ENCODE results near the gene SVIP.
A peak's percentile ranks its signal among the peaks of the same experiment; 100 is the strongest.

Gene SVIP

DNA sequence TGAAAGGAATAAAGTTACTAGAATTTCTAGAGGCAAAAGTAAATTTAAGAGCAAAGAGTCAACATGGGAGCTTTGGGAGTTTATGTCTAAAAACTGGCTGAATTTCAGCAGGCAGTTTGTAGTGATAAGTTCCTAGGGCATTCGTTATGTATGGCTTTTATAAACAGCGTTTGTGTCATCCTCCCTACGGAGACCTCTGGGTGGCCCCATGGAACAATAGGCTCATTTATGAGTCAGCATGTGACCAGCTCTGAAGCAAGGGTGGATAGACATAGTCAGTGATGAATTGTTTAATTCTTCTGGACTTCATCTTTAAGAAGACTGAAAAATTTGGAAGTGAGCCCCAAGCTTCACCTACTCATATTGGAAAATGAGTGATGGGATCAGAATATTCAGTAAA, 37.1 kb downstream of the SVIP start:
- DNase-seq (ENCODE audit: low spot score) = no peak

- peak; percentile 49 for DNase-seq (ENCODE audit: low spot score)
These were observed 41.9 kb downstream of the SVIP start for GRCh38 chr11:22787551-22788162.

- DNase-seq (ENCODE audit: low spot score) = no peak
These were observed 42.5 kb downstream of the SVIP start for GRCh38 chr11:22787055-22787454.

- DNase-seq (ENCODE audit: low spot score) = no peak
These were observed 43.1 kb downstream of the SVIP start for GRCh38 chr11:22786475-22786874.

DNA sequence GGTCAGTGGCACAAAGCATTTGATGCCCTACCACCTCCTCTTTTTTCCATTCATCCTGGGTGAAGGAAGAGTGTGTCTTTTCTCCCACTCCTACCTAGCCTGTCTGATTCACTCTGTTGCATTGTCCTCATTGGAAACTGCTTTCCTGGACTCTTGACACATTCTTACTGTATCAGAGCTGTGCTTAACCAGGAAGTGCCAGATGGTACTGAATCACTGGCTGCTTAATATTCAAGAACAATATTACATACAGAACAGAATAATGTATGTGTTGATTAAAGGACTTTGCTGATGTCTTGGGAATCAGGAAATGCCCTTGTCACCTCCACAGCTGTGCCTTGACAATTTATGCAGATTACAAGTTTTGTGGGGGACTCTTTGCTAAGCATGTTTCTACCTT, 44.4 kb downstream of the SVIP start:
- no peak for DNase-seq (ENCODE audit: low spot score)

DNA sequence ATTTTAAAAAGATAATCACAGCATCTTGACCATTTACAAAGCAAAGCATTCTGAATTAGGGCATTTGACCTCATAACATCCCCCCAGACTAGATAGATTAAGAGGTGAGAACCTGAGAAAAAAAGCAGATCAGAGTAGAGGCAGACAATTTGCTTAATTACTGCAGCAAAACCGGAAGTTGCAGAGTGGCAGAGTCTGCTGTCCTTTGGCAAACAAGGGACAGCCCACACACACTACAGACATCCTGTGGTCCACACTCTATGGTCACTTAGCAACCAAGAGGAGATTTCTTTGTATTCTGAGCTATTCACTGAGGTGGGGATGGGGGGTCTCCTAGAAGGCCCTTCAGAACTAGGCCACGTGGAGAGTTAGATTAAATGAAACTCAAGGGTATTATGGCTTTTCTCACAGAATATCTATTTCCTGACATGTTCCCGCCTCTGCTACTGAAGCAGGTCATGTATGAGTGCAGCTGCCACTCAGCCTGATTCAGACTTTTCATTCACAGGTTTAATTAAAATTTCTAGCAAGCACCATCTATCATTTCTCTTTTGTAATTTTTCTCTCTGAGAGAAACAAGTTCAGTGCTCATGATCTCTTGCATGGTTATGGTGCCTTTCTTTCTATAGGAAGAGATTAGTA, 48.5 kb downstream of the SVIP start:
- DNase-seq (ENCODE audit: low spot score) = no peak

DNA sequence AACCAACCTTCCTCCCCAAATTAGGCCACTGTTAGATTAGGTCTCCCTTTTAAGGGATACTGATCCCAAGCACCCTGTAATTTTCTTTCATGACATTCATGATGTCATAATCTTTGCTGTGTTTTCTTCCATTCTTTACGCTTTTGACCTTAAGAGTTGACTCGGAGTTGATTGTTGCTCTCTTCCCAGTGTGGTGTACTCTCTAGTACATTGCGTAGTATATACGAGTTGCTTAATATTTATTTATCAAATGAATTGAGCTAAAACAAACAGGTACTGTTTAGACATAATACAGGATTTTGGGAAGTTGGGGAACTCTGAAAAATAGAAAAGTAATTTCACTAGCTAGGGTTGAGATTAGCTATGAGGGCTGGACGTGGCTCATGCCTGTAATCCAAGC, 49.8 kb downstream of the SVIP start:
- no peak for DNase-seq (ENCODE audit: low spot score)

- DNase-seq (ENCODE audit: low spot score) = no peak
These were observed 51.0 kb downstream of the SVIP start for GRCh38 chr11:22778642-22779041.

DNA sequence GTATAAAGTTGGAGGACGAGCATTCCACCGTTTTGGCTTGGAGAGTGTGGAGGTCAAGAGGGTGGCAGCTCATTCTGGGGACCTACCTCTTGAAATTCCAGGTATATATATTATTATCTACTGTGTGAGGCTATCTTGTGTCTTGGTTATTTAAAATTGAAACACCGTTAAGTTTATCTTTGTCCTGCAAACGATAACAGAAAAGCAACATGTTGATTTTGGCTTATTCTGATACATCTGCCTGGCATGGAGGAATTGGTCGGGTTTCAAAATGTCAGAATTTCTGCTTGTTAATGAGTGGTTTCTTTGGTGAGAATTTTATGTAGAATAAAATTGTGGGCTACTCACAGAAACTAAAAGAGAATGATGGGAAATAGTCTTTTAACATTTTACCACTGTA, 54.4 kb downstream of the SVIP start:
- DNase-seq (ENCODE audit: low spot score) = no peak

DNA sequence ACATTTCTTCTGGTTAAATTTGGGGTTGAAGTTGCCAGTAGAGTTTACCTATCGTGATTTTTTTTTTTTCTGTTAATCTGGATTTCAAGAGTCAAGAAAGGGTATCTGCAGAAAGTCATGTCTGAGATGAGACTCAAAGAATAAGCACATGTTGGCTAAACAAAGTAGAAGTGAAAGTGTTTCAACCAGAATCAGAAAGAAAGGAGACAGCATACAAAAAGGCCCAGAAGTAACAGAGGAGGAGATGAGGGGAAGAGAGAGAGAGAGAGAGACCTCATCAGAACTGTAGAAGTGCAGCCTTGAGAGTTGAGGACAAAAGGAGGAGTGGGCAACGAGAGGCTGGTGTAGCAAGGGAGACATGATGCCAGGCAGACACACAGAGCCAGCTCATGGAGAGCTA, 54.9 kb downstream of the SVIP start:
- no peak for DNase-seq (ENCODE audit: low spot score)

DNA sequence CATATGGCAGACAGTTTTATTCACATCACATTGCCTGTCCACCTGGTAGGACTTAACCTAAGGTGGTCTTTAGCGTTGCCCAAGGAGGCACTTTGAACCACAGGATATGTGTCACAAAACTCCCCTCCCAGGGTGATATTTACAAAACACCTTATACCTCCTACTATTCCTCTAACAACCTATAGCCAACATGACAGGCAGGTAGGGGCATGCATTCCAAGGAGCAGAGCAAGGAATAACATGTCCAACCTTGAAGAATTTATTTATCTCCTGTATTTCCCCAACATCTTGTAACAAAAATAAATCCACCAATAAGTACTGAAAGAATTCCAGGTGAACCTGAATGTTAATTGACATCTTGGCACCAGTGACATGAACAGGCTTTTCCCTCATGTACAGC, 60.5 kb downstream of the SVIP start:
- no peak for DNase-seq (ENCODE audit: low spot score)
